IMR-90 (cell line): ENCODE measurements around the gene IL37. TPM values are rescaled to one million over a fixed set of nuclear protein-coding genes. Genes with fewer than 3 reads are reported as not detected.

Experiments used
- ATAC-seq: fragments of 200-7000 bp; cut with Tn5 transposase; 2 replicates; pipeline ENCODE4 v1.9.1; 2020; ENCODE audit warnings: low read depth, mild to moderate bottlenecking, moderate library complexity
- BruUV-seq: library from RNA; stranded (reverse); fragments of 400-500 nt; replicated peaks from 2 replicates; lab custom pipeline; 2021; lab: Mats Ljungman, UMichigan
- CTCF ChIA-PET: fragments of 300-600 bp; formaldehyde crosslinking; extraction: SDS; loops from one replicate; lab custom pipeline; 2021; ENCODE audit warnings: antibody characterized with exemption; lab: Yijun Ruan, JAX
- POLR2A ChIA-PET: fragments of 300-600 bp; sonication (Branson Sonifier 250); formaldehyde crosslinking; loops from one replicate; lab custom pipeline; 2022; ENCODE audit warnings: antibody characterized with exemption; ENCODE audit not compliant: unreplicated experiment; lab: Charles Lee
- DNase-seq: peaks from one replicate; pipeline ENCODE4 v3.0.0; 2013
- H2AFZ ChIP-seq: replicated peaks from 2 replicates; pipeline ENCODE3; 2013; ENCODE audit warnings: low read length, mild to moderate bottlenecking; ENCODE audit not compliant: poor library complexity
- H2AK5ac ChIP-seq: 2 replicates; pipeline ENCODE4 v1.6.1; 2013; ENCODE audit warnings: low read depth, low read length, inconsistent platforms
- H2AK9ac ChIP-seq: replicated peaks from 2 replicates; pipeline ENCODE3; 2013; ENCODE audit warnings: mild to moderate bottlenecking, low read depth, low read length, moderate library complexity; ENCODE audit not compliant: poor library complexity
- H2BK120ac ChIP-seq: 2 replicates; pipeline ENCODE4 v1.6.1; 2013; ENCODE audit warnings: low read depth, low read length, inconsistent platforms
- H2BK15ac ChIP-seq: 3 replicates; pipeline ENCODE4 v1.6.1; 2013; ENCODE audit warnings: low read depth, low read length, inconsistent platforms
- H2BK20ac ChIP-seq: 2 replicates; pipeline ENCODE4 v1.6.1; 2013; ENCODE audit warnings: low read depth, mild to moderate bottlenecking, inconsistent platforms, low read length, moderate library complexity
- H2BK5ac ChIP-seq: 2 replicates; pipeline ENCODE4 v1.6.1; 2013; ENCODE audit warnings: mild to moderate bottlenecking, low read depth, low read length, inconsistent platforms; ENCODE audit not compliant: poor library complexity, severe bottlenecking
- H3K14ac ChIP-seq: replicated peaks from 2 replicates; pipeline ENCODE4 v1.6.1; 2013; ENCODE audit warnings: low read depth, low read length, inconsistent platforms
- H3K18ac ChIP-seq: 2 replicates; pipeline ENCODE4 v1.6.1; 2013; ENCODE audit warnings: low read depth, low read length, control low read depth
- H3K23ac ChIP-seq: 2 replicates; pipeline ENCODE4 v1.6.1; 2013; ENCODE audit warnings: low read depth, low read length, inconsistent platforms
- H3K27ac ChIP-seq: 2 replicates; pipeline ENCODE4 v1.5.1; 2013; ENCODE audit warnings: mild to moderate bottlenecking, control low read depth, low read length; ENCODE audit not compliant: insufficient read depth
- H3K27me3 ChIP-seq: 2 replicates; pipeline ENCODE4 v1.6.1; 2013; ENCODE audit warnings: low read length; ENCODE audit not compliant: control insufficient read depth, insufficient read depth
- H3K36me3 ChIP-seq: 2 replicates; pipeline ENCODE4 v1.6.1; 2013; ENCODE audit warnings: low read length, mixed read lengths; ENCODE audit not compliant: control insufficient read depth, insufficient read depth
- H3K4ac ChIP-seq: 2 replicates; pipeline ENCODE4 v1.6.1; 2013; ENCODE audit warnings: low read depth, low read length, inconsistent platforms
- H3K4me1 ChIP-seq: 2 replicates; pipeline ENCODE4 v1.6.1; 2013; ENCODE audit warnings: low read length, mixed read lengths; ENCODE audit not compliant: control insufficient read depth, insufficient read depth
- H3K4me2 ChIP-seq: 2 replicates; pipeline ENCODE4 v1.6.1; 2013; ENCODE audit warnings: low read depth, mild to moderate bottlenecking, control low read depth, low read length, moderate library complexity
- H3K4me3 ChIP-seq: 2 replicates; pipeline ENCODE4 v1.5.1; 2013; ENCODE audit warnings: low read depth, mild to moderate bottlenecking, control low read depth, low read length, moderate library complexity; ENCODE audit not compliant: insufficient read depth
- H3K56ac ChIP-seq: 2 replicates; pipeline ENCODE4 v1.6.1; 2013; ENCODE audit warnings: low read length, inconsistent platforms; ENCODE audit not compliant: insufficient read depth; ENCODE audit errors: extremely low read depth
- H3K79me1 ChIP-seq, 2 experiments: 2 replicates each; pipeline ENCODE4 v1.6.1; 2013; ENCODE audit warnings: low read length in 2 of 2, inconsistent platforms in 1 of 2, low read depth in 1 of 2
- H3K9ac ChIP-seq: 2 replicates; pipeline ENCODE4 v1.6.1; 2013; ENCODE audit warnings: low read depth, low read length, control low read depth
- H3K9me1 ChIP-seq: 2 replicates; pipeline ENCODE4 v1.6.1; 2013; ENCODE audit warnings: low read length, inconsistent platforms; ENCODE audit not compliant: insufficient read depth
- H3K9me3 ChIP-seq: 2 replicates; pipeline ENCODE4 v1.6.1; 2013; ENCODE audit warnings: low read length; ENCODE audit not compliant: control insufficient read depth, insufficient read depth
- H4K20me1 ChIP-seq: 2 replicates; pipeline ENCODE4 v1.6.1; 2013; ENCODE audit warnings: low read length, inconsistent platforms; ENCODE audit not compliant: insufficient read depth
- H4K5ac ChIP-seq: 2 replicates; pipeline ENCODE4 v1.6.1; 2013; ENCODE audit warnings: mild to moderate bottlenecking, low read depth, low read length, control low read depth
- H4K8ac ChIP-seq, 2 experiments: 2 replicates each; pipeline ENCODE4 v1.6.1; 2013; ENCODE audit warnings: low read depth in 2 of 2, low read length in 2 of 2, control low read depth in 1 of 2, inconsistent platforms in 1 of 2
- H4K91ac ChIP-seq: 2 replicates; pipeline ENCODE4 v1.6.1; 2013; ENCODE audit warnings: low read depth, low read length, inconsistent platforms; ENCODE audit not compliant: insufficient read depth
- CEBPB ChIP-seq: IDR thresholded peaks from 2 replicates; pipeline ENCODE4 v1.6.1; 2012; ENCODE audit warnings: low read depth, low read length, improper control_type of control experiment
- CHD1 ChIP-seq: IDR thresholded peaks from 2 replicates; pipeline ENCODE4 v1.6.1; 2012; ENCODE audit warnings: low read depth, low read length, improper control_type of control experiment
- MAFK ChIP-seq: IDR thresholded peaks from 2 replicates; pipeline ENCODE4 v1.6.1; 2012; ENCODE audit warnings: low read depth, low read length, improper control_type of control experiment
- MAZ ChIP-seq: IDR thresholded peaks from 2 replicates; pipeline ENCODE4 v1.6.1; 2012; ENCODE audit warnings: low read depth, mild to moderate bottlenecking, low read length, improper control_type of control experiment, moderate library complexity, borderline replicate concordance
- MXI1 ChIP-seq: IDR thresholded peaks from 2 replicates; pipeline ENCODE4 v1.6.1; 2012; ENCODE audit warnings: low read depth, mild to moderate bottlenecking, low read length, moderate library complexity, borderline replicate concordance
- POLR2A ChIP-seq: IDR thresholded peaks from 2 replicates; pipeline ENCODE4 v1.6.1; 2012; ENCODE audit warnings: mild to moderate bottlenecking, low read depth, low read length
- RCOR1 ChIP-seq: IDR thresholded peaks from 2 replicates; pipeline ENCODE4 v1.6.1; 2012; ENCODE audit warnings: mild to moderate bottlenecking, low read length, improper control_type of control experiment; ENCODE audit not compliant: insufficient replicate concordance
- SMC3 ChIP-seq: fragments of 150-350 bp; IDR thresholded peaks from 2 replicates; pipeline ENCODE4 v1.6.1; 2016; ENCODE audit warnings: low read depth, mild to moderate bottlenecking, antibody characterized with exemption, low read length, moderate library complexity
- WGBS, 2 experiments: methylation state at CpG; one replicate each; pipeline versions ENCODE4 v1.1.5 to v1.1.7; 2013; ENCODE audit warnings: missing lambda C conversion rate in 2 of 2; ENCODE audit not compliant: insufficient read length in 1 of 2; ENCODE audit errors: extremely low coverage in 2 of 2; 5-methylcytosine and 5-hydroxymethylcytosine counted together
- dilution Hi-C: fragments of 300-500 bp; cut with HindIII; formaldehyde crosslinking; loops from one replicate; pipeline ENCODE4 v1.14.3; 2018; ENCODE audit warnings: low sequenced_read_pairs; ENCODE audit not compliant: unreplicated experiment
- in situ Hi-C: fragments of 300-500 bp; cut with MboI; formaldehyde crosslinking; loops from 3 replicates; pipeline ENCODE4 v1.14.3; 2019; ENCODE audit warnings: low sequenced_read_pairs, inconsistent platforms, mixed read lengths
- intact Hi-C: fragments of 100-400 bp; cut with micrococcal nuclease; formaldehyde crosslinking; loops from 2 replicates; pipeline ENCODE4 v1.10.0; 2022
- polyA plus RNA-seq, 3 experiments: library from polyadenylated mRNA; depleted of rRNA; stranded (reverse); fragments of >200 nt; gene quantifications; 2 replicates each; pipeline ENCODE4 v1.2.3, GENCODE V29; 2012; ENCODE audit warnings: low replicate concordance in 1 of 3
- total RNA-seq: library from RNA; depleted of rRNA; stranded (reverse); fragments of >200 nt; gene quantifications from 2 replicates; pipeline ENCODE4 v1.2.3, GENCODE V29; 2012
- TF ChIP-seq, protein P1 (sequence below): conservative IDR thresholded peaks from 2 replicates; pipeline ENCODE4 v1.5.1; 2012; ENCODE audit warnings: mild to moderate bottlenecking, low read depth, low read length, improper control_type of control experiment
- TF ChIP-seq, protein P2 (sequence below): fragments of 150-350 bp; IDR thresholded peaks from 2 replicates; pipeline ENCODE4 v1.6.1; 2017; ENCODE audit warnings: mild to moderate bottlenecking, antibody characterized with exemption, low read length, low read depth

Gene IL37
- total and polyA plus RNA-seq, 2 of the 4 experiments (the other 2 are of a cell fraction), result 0.15 TPM; not detected in 1

DNA sequence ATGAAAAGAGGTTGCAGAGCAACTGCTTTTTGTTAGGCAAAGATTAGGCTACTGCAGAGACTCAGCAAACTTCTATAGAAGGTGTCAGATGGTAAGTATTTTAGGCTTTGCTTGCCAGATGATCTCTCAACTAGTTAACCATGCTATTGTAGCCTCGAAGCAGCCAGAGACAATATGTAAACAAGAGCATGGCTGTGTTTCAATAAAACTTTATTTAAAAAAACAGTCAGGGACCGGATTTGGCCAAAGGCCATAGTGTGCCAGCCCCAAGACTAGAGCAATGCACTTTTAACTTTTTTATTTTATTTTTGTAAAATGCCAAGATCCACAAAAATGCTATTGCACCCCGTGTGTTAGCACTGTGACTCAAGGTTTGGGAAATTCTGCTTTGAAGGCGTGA, 1.4 kb downstream of the IL37 start:
- Histone ChIP-seq H3K4me3 (no peak overlapping the region), H4K91ac (no peak overlapping the region), H2BK5ac (no peak overlapping the region), H3K56ac (no peak overlapping the region), H3K27me3 (peaks cover 26% of the 10 kb centered on the region), H2BK20ac (no peak overlapping the region), H2AK5ac (no peak overlapping the region), H4K5ac (no peak overlapping the region), H2AK9ac (no peak overlapping the region), H4K8ac (no peak overlapping the region), H2AFZ (no peak overlapping the region), H3K14ac (no peak overlapping the region), H3K79me1 (no peaks in the 10 kb centered on the region), H3K4me2 (no peak overlapping the region), H3K4me1 (no peaks in the 10 kb centered on the region), H3K9me3 (0 out of 2 replicates have a peak, but pooled peaks cover 3% of the 10 kb centered on the region), H4K20me1 (no peaks in the 10 kb centered on the region), H3K18ac (no peak overlapping the region), H3K27ac (no peak overlapping the region), H3K36me3 (no peaks in the 10 kb centered on the region), H3K9ac (no peak overlapping the region), H3K9me1 (no peaks in the 10 kb centered on the region; the same call in 1 of the 2 replicates), H3K23ac (no peak overlapping the region), H3K4ac (no peak overlapping the region), H2BK120ac (no peak overlapping the region), H2BK15ac (no peak overlapping the region)
- BruUV-seq, result no TSS peak
- ChIA-PET CTCF (no interaction called here), POLR2A (no interaction called here)
- dilution Hi-C loops, result no loop called here
- ATAC-seq (no peak), DNase-seq (no peak)
- in situ Hi-C loops, result no loop called here
- TF ChIP-seq CEBPB (no peak), MXI1 (no peak), RCOR1 (no peak), CHD1 (no peak), MAFK (no peak), MAZ (no peak), SMC3 (no peak), POLR2A (no peak)
- TF ChIP-seq, protein P1, sequence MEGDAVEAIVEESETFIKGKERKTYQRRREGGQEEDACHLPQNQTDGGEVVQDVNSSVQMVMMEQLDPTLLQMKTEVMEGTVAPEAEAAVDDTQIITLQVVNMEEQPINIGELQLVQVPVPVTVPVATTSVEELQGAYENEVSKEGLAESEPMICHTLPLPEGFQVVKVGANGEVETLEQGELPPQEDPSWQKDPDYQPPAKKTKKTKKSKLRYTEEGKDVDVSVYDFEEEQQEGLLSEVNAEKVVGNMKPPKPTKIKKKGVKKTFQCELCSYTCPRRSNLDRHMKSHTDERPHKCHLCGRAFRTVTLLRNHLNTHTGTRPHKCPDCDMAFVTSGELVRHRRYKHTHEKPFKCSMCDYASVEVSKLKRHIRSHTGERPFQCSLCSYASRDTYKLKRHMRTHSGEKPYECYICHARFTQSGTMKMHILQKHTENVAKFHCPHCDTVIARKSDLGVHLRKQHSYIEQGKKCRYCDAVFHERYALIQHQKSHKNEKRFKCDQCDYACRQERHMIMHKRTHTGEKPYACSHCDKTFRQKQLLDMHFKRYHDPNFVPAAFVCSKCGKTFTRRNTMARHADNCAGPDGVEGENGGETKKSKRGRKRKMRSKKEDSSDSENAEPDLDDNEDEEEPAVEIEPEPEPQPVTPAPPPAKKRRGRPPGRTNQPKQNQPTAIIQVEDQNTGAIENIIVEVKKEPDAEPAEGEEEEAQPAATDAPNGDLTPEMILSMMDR, result no peak
- TF ChIP-seq, protein P2, sequence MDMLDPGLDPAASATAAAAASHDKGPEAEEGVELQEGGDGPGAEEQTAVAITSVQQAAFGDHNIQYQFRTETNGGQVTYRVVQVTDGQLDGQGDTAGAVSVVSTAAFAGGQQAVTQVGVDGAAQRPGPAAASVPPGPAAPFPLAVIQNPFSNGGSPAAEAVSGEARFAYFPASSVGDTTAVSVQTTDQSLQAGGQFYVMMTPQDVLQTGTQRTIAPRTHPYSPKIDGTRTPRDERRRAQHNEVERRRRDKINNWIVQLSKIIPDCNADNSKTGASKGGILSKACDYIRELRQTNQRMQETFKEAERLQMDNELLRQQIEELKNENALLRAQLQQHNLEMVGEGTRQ, result no peak
- WGBS, 2 experiments, result 40% methylated on average over 1 of the region's 4 CpGs; no CpG with 5 or more reads in 1 of the 2 experiments
- intact Hi-C loops, result no loop called here
